ENCODE data around the gene RADX.

Gene RADX

GRCh38 chrX:106606571-106606970 is 5.2 kb upstream of the RADX start:
- peaks cover 5% of the 10 kb centered on the region; the same call in 1 of the 2 replicates for H3K4me1 ChIP-seq (ENCODE audit: control insufficient read depth, low read length)
- no peak for TF ChIP-seq CTCF (IDR thresholded peaks at IDR 0.05; ENCODE audit: low read depth, low read length, poor library complexity, severe bottlenecking)
- TF ChIP-seq EZH2phosphoT487 (IDR thresholded peaks at IDR 0.05; ENCODE audit: borderline replicate concordance, low read length), result no peak
- no peaks in the 10 kb centered on the region for H3K9me3 ChIP-seq (ENCODE audit: control insufficient read depth, insufficient read depth, low read length)
- no peaks in the 10 kb centered on the region for H3K79me2 ChIP-seq (ENCODE audit: control insufficient read depth, low read length)
- no peak overlapping the region for H3K4me3 ChIP-seq (ENCODE audit: low read length)
- H3K27ac ChIP-seq (ENCODE audit: low read depth, low read length), result no peak overlapping the region
- H3K36me3 ChIP-seq (ENCODE audit: control insufficient read depth, low read length), result no peaks in the 10 kb centered on the region
- no peaks in the 10 kb centered on the region for H3F3A ChIP-seq (ENCODE audit: control insufficient read depth, insufficient read depth)
- H3K27me3 ChIP-seq (ENCODE audit: control insufficient read depth, low read length), result no peaks in the 10 kb centered on the region
- H3K4me2 ChIP-seq (ENCODE audit: low read length), result no peak overlapping the region
- no peaks in the 10 kb centered on the region for H3K9me2 ChIP-seq (replicated peaks; ENCODE audit: control insufficient read depth, low read length)
- H4K20me1 ChIP-seq (ENCODE audit: control insufficient read depth, insufficient read depth, low read depth, low read length), result no peaks in the 10 kb centered on the region

- Histone ChIP-seq H3K27ac (ENCODE audit: low read depth, low read length) (no peak overlapping the region), H3K9me2 (replicated peaks; ENCODE audit: control insufficient read depth, low read length) (no peaks in the 10 kb centered on the region), H3K4me1 (ENCODE audit: control insufficient read depth, low read length) (peaks cover 5% of the 10 kb centered on the region; the same call in 1 of the 2 replicates), H4K20me1 (ENCODE audit: control insufficient read depth, insufficient read depth, low read depth, low read length) (no peaks in the 10 kb centered on the region), H3K36me3 (ENCODE audit: control insufficient read depth, low read length) (no peaks in the 10 kb centered on the region; the same call in 1 of the 2 replicates), H3K79me2 (ENCODE audit: control insufficient read depth, low read length) (peaks cover 12% of the 10 kb centered on the region), H3K27me3 (ENCODE audit: control insufficient read depth, low read length) (no peaks in the 10 kb centered on the region), H3K9me3 (ENCODE audit: control insufficient read depth, insufficient read depth, low read length) (no peaks in the 10 kb centered on the region), H3F3A (ENCODE audit: control insufficient read depth, insufficient read depth) (no peaks in the 10 kb centered on the region), H3K4me2 (ENCODE audit: low read length) (no peak overlapping the region), H3K4me3 (ENCODE audit: low read length) (no peak overlapping the region)
- TF ChIP-seq CTCF (IDR thresholded peaks at IDR 0.05; ENCODE audit: low read depth, low read length, poor library complexity, severe bottlenecking), result no peak
- TF ChIP-seq EZH2phosphoT487 (IDR thresholded peaks at IDR 0.05; ENCODE audit: borderline replicate concordance, low read length), result no peak
These were observed 3.8 kb upstream of the RADX start for GRCh38 chrX:106608016-106608415.

GRCh38 chrX:106611317-106611678 is 480 bp upstream of the RADX start:
- no peaks in the 10 kb centered on the region; the same call in 1 of the 2 replicates for H3K36me3 ChIP-seq (ENCODE audit: control insufficient read depth, low read length)
- H3K27ac ChIP-seq (ENCODE audit: low read depth, low read length), result no peak overlapping the region
- H3K9me3 ChIP-seq (ENCODE audit: control insufficient read depth, insufficient read depth, low read length), result no peaks in the 10 kb centered on the region
- H4K20me1 ChIP-seq (ENCODE audit: control insufficient read depth, insufficient read depth, low read depth, low read length), result no peaks in the 10 kb centered on the region
- peak overlapping the region; percentile 71 for H3K4me2 ChIP-seq (ENCODE audit: low read length)
- H3K27me3 ChIP-seq (ENCODE audit: control insufficient read depth, low read length), result no peaks in the 10 kb centered on the region
- no peaks in the 10 kb centered on the region for H3F3A ChIP-seq (ENCODE audit: control insufficient read depth, insufficient read depth)
- no peaks in the 10 kb centered on the region for H3K9me2 ChIP-seq (replicated peaks; ENCODE audit: control insufficient read depth, low read length)
- H3K79me2 ChIP-seq (ENCODE audit: control insufficient read depth, low read length), result peaks cover 45% of the 10 kb centered on the region
- TF ChIP-seq EZH2phosphoT487 (IDR thresholded peaks at IDR 0.05; ENCODE audit: borderline replicate concordance, low read length) (no peak), CTCF (IDR thresholded peaks at IDR 0.05; ENCODE audit: low read depth, low read length, poor library complexity, severe bottlenecking) (no peak)
- H3K4me3 ChIP-seq (ENCODE audit: low read length), result peak overlapping the region; percentile 85
- H3K4me1 ChIP-seq (ENCODE audit: control insufficient read depth, low read length), result peaks cover 14% of the 10 kb centered on the region
